GM12878 (cell line): Measurements from ENCODE around the gene SYNGR3. TPM values are rescaled to one million over a fixed set of nuclear protein-coding genes. Genes with fewer than 3 reads are reported as not detected.
A peak's percentile ranks its signal among the peaks of the same experiment; 100 is the strongest.

Source experiments
- ASH2L ChIP-seq: fragments of 300-600, 200-600 bp; sonication (generic); IDR thresholded peaks from 2 replicates; pipeline ENCODE4 v1.6.1; 2017; ENCODE audit warnings: low read depth, mild to moderate bottlenecking, borderline replicate concordance
- BHLHE40 ChIP-seq, 2 experiments: fragments of 450-650 bp in 1 of 2; IDR thresholded peaks; 2 replicates each; pipeline ENCODE4 v1.6.1; 2011 to 2017; ENCODE audit warnings: low read depth in 2 of 2, borderline replicate concordance in 1 of 2, improper control_type of control experiment in 1 of 2, low read length in 1 of 2, mild to moderate bottlenecking in 1 of 2
- CBFB ChIP-seq: IDR thresholded peaks from 2 replicates; pipeline ENCODE4 v1.6.1; 2016; ENCODE audit warnings: antibody characterized with exemption, low read depth
- CBX5 ChIP-seq: sonication (generic); IDR thresholded peaks from 2 replicates; pipeline ENCODE4 v1.6.1; 2016; ENCODE audit warnings: low read depth, moderate library complexity, mild to moderate bottlenecking, inconsistent platforms
- CHD1 ChIP-seq: IDR thresholded peaks from 2 replicates; pipeline ENCODE4 v1.6.1; 2012; ENCODE audit warnings: low read depth, low read length, improper control_type of control experiment
- CHD4 ChIP-seq: fragments of 200-600 bp; sonication (generic); IDR thresholded peaks from 2 replicates; pipeline ENCODE4 v1.6.1; 2016; ENCODE audit warnings: mild to moderate bottlenecking
- DPF2 ChIP-seq: fragments of 450-650 bp; IDR thresholded peaks from 2 replicates; pipeline ENCODE4 v1.6.1; 2017; ENCODE audit warnings: mild to moderate bottlenecking
- ESRRA ChIP-seq: IDR thresholded peaks from 2 replicates; pipeline ENCODE4 v1.6.1; 2012; ENCODE audit warnings: mild to moderate bottlenecking, low read length, improper control_type of control experiment
- IKZF1 ChIP-seq: fragments of 450-650 bp; conservative IDR thresholded peaks from 2 replicates; pipeline ENCODE4 v1.6.1; 2017; ENCODE audit warnings: antibody characterized with exemption, mild to moderate bottlenecking
- IRF4 ChIP-seq: IDR thresholded peaks from 2 replicates; pipeline ENCODE4 v1.6.1; 2011; ENCODE audit warnings: low read depth, low read length
- LARP7 ChIP-seq: fragments of 450-650 bp; IDR thresholded peaks from 2 replicates; pipeline ENCODE4 v1.6.1; 2017; ENCODE audit warnings: mild to moderate bottlenecking
- MTA2 ChIP-seq: fragments of 450-650 bp; IDR thresholded peaks from 2 replicates; pipeline ENCODE4 v1.6.1; 2016; ENCODE audit warnings: low read depth, mild to moderate bottlenecking, moderate library complexity
- NFYA ChIP-seq: IDR thresholded peaks from 2 replicates; pipeline ENCODE4 v1.6.1; 2011; ENCODE audit warnings: low read depth, mild to moderate bottlenecking, low read length, improper control_type of control experiment, borderline replicate concordance
- NR2F1 ChIP-seq: fragments of 450-650 bp; conservative IDR thresholded peaks from 2 replicates; pipeline ENCODE4 v1.6.1; 2017; ENCODE audit warnings: mild to moderate bottlenecking
- PML ChIP-seq: IDR thresholded peaks from 2 replicates; pipeline ENCODE4 v1.6.1; 2012; ENCODE audit warnings: low read length, inconsistent platforms
- POLR2A ChIP-seq: IDR thresholded peaks from 2 replicates; pipeline ENCODE4 v1.6.1; 2011; ENCODE audit warnings: low read depth, mild to moderate bottlenecking, low read length
- RB1 ChIP-seq: fragments of 450-650 bp; formaldehyde crosslinking; IDR thresholded peaks from 2 replicates; pipeline ENCODE4 v1.6.1; 2017; ENCODE audit warnings: mild to moderate bottlenecking, borderline replicate concordance
- RELA ChIP-seq: fragments of 450-650 bp; IDR thresholded peaks from 2 replicates; pipeline ENCODE4 v1.8.0; 2014; ENCODE audit warnings: borderline replicate concordance; ENCODE audit not compliant: partially characterized antibody
- SIX5 ChIP-seq: IDR thresholded peaks from 2 replicates; pipeline ENCODE4 v1.6.1; 2011; ENCODE audit warnings: mild to moderate bottlenecking, low read depth, low read length, moderate library complexity; ENCODE audit not compliant: severe bottlenecking
- TAF1 ChIP-seq: IDR thresholded peaks from 2 replicates; pipeline ENCODE4 v1.6.1; 2011; ENCODE audit warnings: mild to moderate bottlenecking, low read depth, low read length, borderline replicate concordance
- TBL1XR1 ChIP-seq: IDR thresholded peaks from 2 replicates; pipeline ENCODE4 v1.6.1; 2012; ENCODE audit warnings: low read depth, low read length, improper control_type of control experiment
- TCF7 ChIP-seq: IDR thresholded peaks from 2 replicates; pipeline ENCODE4 v1.6.1; 2014; ENCODE audit warnings: antibody characterized with exemption, borderline replicate concordance
- YY1 ChIP-seq: IDR thresholded peaks from 2 replicates; pipeline ENCODE4 v1.6.1; 2011; ENCODE audit warnings: low read depth, mild to moderate bottlenecking, low read length
- ZNF217 ChIP-seq: fragments of 450-650 bp; IDR thresholded peaks from 2 replicates; pipeline ENCODE4 v1.6.1; 2017; ENCODE audit warnings: antibody characterized with exemption, mild to moderate bottlenecking
- polyA plus RNA-seq, 11 experiments: library from polyadenylated mRNA; depleted of rRNA in 4 of 11; unstranded in 6 of 11; stranded (reverse) in 5 of 11; fragments of >200 nt; fragmentation: Nextera tagmentation in 4 of 11; fragmentation: Illumina TruSeq in 1 of 11; extraction: Ambion mirVana in 4 of 11; extraction: Trizol in 1 of 11; gene quantifications; 1 replicate in 1 of 11; 2 replicates in 10 of 11; pipeline versions ENCODE4 v1.2.1 to v1.2.3, GENCODE V29; 2011 to 2016; ENCODE audit warnings: inconsistent platforms in 2 of 11, missing spikeins in 2 of 11, low read depth in 1 of 11
- total RNA-seq, 4 experiments: library from RNA; depleted of rRNA in 3 of 4; stranded (reverse); fragments of >200 nt in 3 of 4; fragmentation: Illumina TruSeq in 1 of 4; extraction: Trizol in 1 of 4; gene quantifications; 2 replicates each; pipeline versions ENCODE4 v1.2.1 to v1.2.3, GENCODE V29; 2013 to 2021
- TF ChIP-seq, protein P1 (sequence below): IDR thresholded peaks from 2 replicates; pipeline ENCODE4 v1.6.1; 2012; ENCODE audit warnings: low read depth, low read length, improper control_type of control experiment
- TF ChIP-seq, protein P2 (sequence below): IDR thresholded peaks from 2 replicates; pipeline ENCODE4 v1.6.1; 2011; ENCODE audit warnings: borderline replicate concordance, low read depth, mild to moderate bottlenecking, moderate library complexity, mixed read lengths, low read length; ENCODE audit not compliant: insufficient read depth; ENCODE audit errors: extremely low read length
- TF ChIP-seq, protein P3 (sequence below): fragments of 450-650 bp; IDR thresholded peaks from 2 replicates; pipeline ENCODE4 v1.6.1; 2017; ENCODE audit warnings: mild to moderate bottlenecking, moderate library complexity

SYNGR3 gene
- total and polyA plus RNA-seq, 10 of the 15 experiments (the other 5 are each of a cell fraction or from before 2014, with no cell fraction given): 1.2 to 18.1 (median 6.6) TPM

DNA sequence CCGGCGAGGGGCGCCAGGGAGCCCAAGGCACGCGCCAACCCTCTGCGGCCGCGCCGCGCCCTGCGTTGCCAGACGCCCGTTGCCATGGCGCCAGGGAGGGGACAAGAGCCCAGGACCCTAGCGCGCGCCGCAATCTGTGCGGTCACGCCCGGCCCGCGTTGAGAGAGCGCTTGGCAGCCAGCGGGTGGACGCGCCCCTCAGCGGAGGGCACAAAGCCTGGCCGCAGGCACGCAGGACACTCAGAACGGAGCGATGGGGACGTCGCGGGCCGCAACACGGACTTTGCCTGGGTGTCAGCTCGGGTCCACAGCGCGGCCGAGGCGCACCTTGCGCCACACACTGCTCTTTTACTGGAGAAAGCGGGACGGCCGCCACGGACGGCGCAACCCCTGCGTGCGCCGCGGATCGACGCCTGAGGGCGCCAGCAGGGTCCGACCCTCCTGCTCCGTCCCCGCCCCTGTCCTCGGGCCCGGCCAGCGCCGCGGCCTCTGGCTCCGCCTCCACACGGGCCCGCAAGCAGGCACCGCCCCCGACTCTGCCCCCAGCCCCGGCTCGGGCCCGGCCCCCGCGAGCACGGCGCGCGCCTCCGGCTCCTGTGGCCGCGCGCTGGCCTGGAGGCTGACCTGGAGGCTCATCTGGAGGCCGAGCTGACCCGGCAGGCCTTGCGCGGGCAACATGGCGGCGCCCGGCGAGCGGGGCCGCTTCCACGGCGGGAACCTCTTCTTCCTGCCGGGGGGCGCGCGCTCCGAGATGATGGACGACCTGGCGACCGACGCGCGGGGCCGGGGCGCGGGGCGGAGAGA is 6.0 kb upstream of the SYNGR3 start, which contains the start of gene GFER (continued):
- peak; percentile 83; the same call in 1 of the 2 replicates for TF ChIP-seq TAF1
- TF ChIP-seq NR2F1: peak; percentile 100
- no peak for TF ChIP-seq CHD4
- TF ChIP-seq, protein P1, sequence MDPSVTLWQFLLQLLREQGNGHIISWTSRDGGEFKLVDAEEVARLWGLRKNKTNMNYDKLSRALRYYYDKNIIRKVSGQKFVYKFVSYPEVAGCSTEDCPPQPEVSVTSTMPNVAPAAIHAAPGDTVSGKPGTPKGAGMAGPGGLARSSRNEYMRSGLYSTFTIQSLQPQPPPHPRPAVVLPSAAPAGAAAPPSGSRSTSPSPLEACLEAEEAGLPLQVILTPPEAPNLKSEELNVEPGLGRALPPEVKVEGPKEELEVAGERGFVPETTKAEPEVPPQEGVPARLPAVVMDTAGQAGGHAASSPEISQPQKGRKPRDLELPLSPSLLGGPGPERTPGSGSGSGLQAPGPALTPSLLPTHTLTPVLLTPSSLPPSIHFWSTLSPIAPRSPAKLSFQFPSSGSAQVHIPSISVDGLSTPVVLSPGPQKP: no peak
- no peak for TF ChIP-seq MTA2
- TF ChIP-seq YY1: peak; percentile 99
- TF ChIP-seq PML: no peak
- peak; percentile 77 for TF ChIP-seq IKZF1
- 0 out of 2 replicates have a peak, but pooled peaks have one; percentile 42 for TF ChIP-seq CHD1
- no peak for TF ChIP-seq IRF4
- TF ChIP-seq LARP7: peak; percentile 88
- peak; percentile 81; the same call in 1 of the 2 replicates for TF ChIP-seq RB1
- no peak for TF ChIP-seq SIX5
- TF ChIP-seq, protein P2, sequence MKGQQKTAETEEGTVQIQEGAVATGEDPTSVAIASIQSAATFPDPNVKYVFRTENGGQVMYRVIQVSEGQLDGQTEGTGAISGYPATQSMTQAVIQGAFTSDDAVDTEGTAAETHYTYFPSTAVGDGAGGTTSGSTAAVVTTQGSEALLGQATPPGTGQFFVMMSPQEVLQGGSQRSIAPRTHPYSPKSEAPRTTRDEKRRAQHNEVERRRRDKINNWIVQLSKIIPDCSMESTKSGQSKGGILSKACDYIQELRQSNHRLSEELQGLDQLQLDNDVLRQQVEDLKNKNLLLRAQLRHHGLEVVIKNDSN: no peak
- no peak for TF ChIP-seq TCF7
- TF ChIP-seq ZNF217: no peak
- no peak for TF ChIP-seq CBX5
- TF ChIP-seq TBL1XR1: peak; percentile 35; the same call in 1 of the 2 replicates
- TF ChIP-seq RELA: peak; percentile 46
- no peak for TF ChIP-seq NFYA
- peak; percentile 74; the same call in 1 of the 2 replicates for TF ChIP-seq DPF2
- TF ChIP-seq ASH2L: 0 out of 2 replicates have a peak, but pooled peaks have one; percentile 49
- peak; percentile 45 to 85; a peak in 3 of 4 replicates for TF ChIP-seq BHLHE40 (IDR thresholded peaks at IDR 0.05; ENCODE audit: borderline replicate concordance in 1 of 2, low read depth in 2 of 2, low read length in 1 of 2)
- TF ChIP-seq ESRRA: peak; percentile 68; the same call in 1 of the 2 replicates
- peak; percentile 87 for TF ChIP-seq POLR2A
- TF ChIP-seq CBFB: no peak
- TF ChIP-seq, protein P3, sequence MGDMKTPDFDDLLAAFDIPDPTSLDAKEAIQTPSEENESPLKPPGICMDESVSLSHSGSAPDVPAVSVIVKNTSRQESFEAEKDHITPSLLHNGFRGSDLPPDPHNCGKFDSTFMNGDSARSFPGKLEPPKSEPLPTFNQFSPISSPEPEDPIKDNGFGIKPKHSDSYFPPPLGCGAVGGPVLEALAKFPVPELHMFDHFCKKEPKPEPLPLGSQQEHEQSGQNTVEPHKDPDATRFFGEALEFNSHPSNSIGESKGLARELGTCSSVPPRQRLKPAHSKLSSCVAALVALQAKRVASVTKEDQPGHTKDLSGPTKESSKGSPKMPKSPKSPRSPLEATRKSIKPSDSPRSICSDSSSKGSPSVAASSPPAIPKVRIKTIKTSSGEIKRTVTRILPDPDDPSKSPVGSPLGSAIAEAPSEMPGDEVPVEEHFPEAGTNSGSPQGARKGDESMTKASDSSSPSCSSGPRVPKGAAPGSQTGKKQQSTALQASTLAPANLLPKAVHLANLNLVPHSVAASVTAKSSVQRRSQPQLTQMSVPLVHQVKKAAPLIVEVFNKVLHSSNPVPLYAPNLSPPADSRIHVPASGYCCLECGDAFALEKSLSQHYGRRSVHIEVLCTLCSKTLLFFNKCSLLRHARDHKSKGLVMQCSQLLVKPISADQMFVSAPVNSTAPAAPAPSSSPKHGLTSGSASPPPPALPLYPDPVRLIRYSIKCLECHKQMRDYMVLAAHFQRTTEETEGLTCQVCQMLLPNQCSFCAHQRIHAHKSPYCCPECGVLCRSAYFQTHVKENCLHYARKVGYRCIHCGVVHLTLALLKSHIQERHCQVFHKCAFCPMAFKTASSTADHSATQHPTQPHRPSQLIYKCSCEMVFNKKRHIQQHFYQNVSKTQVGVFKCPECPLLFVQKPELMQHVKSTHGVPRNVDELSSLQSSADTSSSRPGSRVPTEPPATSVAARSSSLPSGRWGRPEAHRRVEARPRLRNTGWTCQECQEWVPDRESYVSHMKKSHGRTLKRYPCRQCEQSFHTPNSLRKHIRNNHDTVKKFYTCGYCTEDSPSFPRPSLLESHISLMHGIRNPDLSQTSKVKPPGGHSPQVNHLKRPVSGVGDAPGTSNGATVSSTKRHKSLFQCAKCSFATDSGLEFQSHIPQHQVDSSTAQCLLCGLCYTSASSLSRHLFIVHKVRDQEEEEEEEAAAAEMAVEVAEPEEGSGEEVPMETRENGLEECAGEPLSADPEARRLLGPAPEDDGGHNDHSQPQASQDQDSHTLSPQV: 0 out of 2 replicates have a peak, but pooled peaks have one; percentile 48
